ENCODE results near the gene TDRD12. TPM values are rescaled to one million over a fixed set of nuclear protein-coding genes. Genes with fewer than 3 reads are reported as not detected.

Gene TDRD12
- total and polyA plus RNA-seq, 4 donors: under 0.01 to 0.23 (median 0.02) TPM; not detected in 1

GRCh38 chr19:32823747-32824102, 104.2 kb downstream of the TDRD12 start:
- H3K9ac ChIP-seq (ENCODE audit: low read depth in 1 of 2, low read length in 2 of 2): no peak overlapping the region
- no peaks in the 10 kb centered on the region for H3K9me3 ChIP-seq (ENCODE audit: control insufficient read depth in 4 of 4, low read length in 3 of 4)
- H3K27ac ChIP-seq (ENCODE audit: low read depth in 1 of 2, low read length in 2 of 2): no peak overlapping the region
- no peaks in the 10 kb centered on the region for H3K4me1 ChIP-seq (ENCODE audit: control insufficient read depth in 4 of 4, insufficient read depth in 4 of 4, low read length in 3 of 4)
- peaks cover 0 to 12% (median 9%) of the 10 kb centered on the region in 4 donors for H3K36me3 ChIP-seq (ENCODE audit: control insufficient read depth in 4 of 4, insufficient read depth in 3 of 4, low read depth in 1 of 4, low read length in 3 of 4)
- H3K27me3 ChIP-seq (ENCODE audit: control insufficient read depth in 4 of 4, insufficient read depth in 4 of 4, low read length in 3 of 4): no peaks in the 10 kb centered on the region
- no peak for TF ChIP-seq EGR1 (IDR thresholded peaks at IDR 0.05; ENCODE audit: low read depth in 2 of 2)
- no peak for TF ChIP-seq FOXA1 (IDR thresholded peaks at IDR 0.05)
- no peak for TF ChIP-seq TAF1 (conservative IDR thresholded peaks at IDR 0.05)
- TF ChIP-seq, protein P1, sequence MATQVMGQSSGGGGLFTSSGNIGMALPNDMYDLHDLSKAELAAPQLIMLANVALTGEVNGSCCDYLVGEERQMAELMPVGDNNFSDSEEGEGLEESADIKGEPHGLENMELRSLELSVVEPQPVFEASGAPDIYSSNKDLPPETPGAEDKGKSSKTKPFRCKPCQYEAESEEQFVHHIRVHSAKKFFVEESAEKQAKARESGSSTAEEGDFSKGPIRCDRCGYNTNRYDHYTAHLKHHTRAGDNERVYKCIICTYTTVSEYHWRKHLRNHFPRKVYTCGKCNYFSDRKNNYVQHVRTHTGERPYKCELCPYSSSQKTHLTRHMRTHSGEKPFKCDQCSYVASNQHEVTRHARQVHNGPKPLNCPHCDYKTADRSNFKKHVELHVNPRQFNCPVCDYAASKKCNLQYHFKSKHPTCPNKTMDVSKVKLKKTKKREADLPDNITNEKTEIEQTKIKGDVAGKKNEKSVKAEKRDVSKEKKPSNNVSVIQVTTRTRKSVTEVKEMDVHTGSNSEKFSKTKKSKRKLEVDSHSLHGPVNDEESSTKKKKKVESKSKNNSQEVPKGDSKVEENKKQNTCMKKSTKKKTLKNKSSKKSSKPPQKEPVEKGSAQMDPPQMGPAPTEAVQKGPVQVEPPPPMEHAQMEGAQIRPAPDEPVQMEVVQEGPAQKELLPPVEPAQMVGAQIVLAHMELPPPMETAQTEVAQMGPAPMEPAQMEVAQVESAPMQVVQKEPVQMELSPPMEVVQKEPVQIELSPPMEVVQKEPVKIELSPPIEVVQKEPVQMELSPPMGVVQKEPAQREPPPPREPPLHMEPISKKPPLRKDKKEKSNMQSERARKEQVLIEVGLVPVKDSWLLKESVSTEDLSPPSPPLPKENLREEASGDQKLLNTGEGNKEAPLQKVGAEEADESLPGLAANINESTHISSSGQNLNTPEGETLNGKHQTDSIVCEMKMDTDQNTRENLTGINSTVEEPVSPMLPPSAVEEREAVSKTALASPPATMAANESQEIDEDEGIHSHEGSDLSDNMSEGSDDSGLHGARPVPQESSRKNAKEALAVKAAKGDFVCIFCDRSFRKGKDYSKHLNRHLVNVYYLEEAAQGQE (IDR thresholded peaks at IDR 0.05): no peak
- no peak for TF ChIP-seq JUND (IDR thresholded peaks at IDR 0.05)
- no peak for TF ChIP-seq RAD21 (IDR thresholded peaks at IDR 0.05)
- no peak for TF ChIP-seq ATF3 (IDR thresholded peaks at IDR 0.05)
- no peak for TF ChIP-seq SP1 (IDR thresholded peaks at IDR 0.05)
- TF ChIP-seq HNF4A (conservative IDR thresholded peaks at IDR 0.05): no peak
- no peak for TF ChIP-seq FOXA2 (IDR thresholded peaks at IDR 0.05)
- no peak for TF ChIP-seq NR2F2 (IDR thresholded peaks at IDR 0.05)
- no peak for TF ChIP-seq RXRA (IDR thresholded peaks at IDR 0.05)
- WGBS: 84% methylated on average over 7 of the region's 7 CpGs
- H3K4me3 ChIP-seq (ENCODE audit: low read depth in 1 of 3, low read length in 3 of 3): no peak overlapping the region
- no peak for DNase-seq (ENCODE audit: low spot score)

- no peak overlapping the region for H3K27ac ChIP-seq (ENCODE audit: low read depth in 1 of 2, low read length in 2 of 2)
- TF ChIP-seq NR2F2 (IDR thresholded peaks at IDR 0.05) (peak; percentile 42), FOXA1 (IDR thresholded peaks at IDR 0.05) (no peak)
- peaks cover 0 to 17% (median 10%) of the 10 kb centered on the region in 4 donors for H3K36me3 ChIP-seq (ENCODE audit: control insufficient read depth in 4 of 4, insufficient read depth in 3 of 4, low read depth in 1 of 4, low read length in 3 of 4)
- WGBS: 54% methylated on average over 20 of the region's 20 CpGs
- no peak for DNase-seq (ENCODE audit: low spot score)
- H3K4me3 ChIP-seq (ENCODE audit: low read depth in 1 of 3, low read length in 3 of 3): no peak overlapping the region
- H3K27me3 ChIP-seq (ENCODE audit: control insufficient read depth in 4 of 4, insufficient read depth in 4 of 4, low read length in 3 of 4): no peaks in the 10 kb centered on the region
- H3K9ac ChIP-seq (ENCODE audit: low read depth in 1 of 2, low read length in 2 of 2): no peak overlapping the region
- no peaks in the 10 kb centered on the region for H3K4me1 ChIP-seq (ENCODE audit: control insufficient read depth in 4 of 4, insufficient read depth in 4 of 4, low read length in 3 of 4)
- H3K9me3 ChIP-seq (ENCODE audit: control insufficient read depth in 4 of 4, low read length in 3 of 4): no peaks in the 10 kb centered on the region
These were observed 104.7 kb downstream of the TDRD12 start for GRCh38 chr19:32824191-32824751.

- Histone ChIP-seq H3K27me3 (ENCODE audit: control insufficient read depth in 4 of 4, insufficient read depth in 4 of 4, low read length in 3 of 4) (no peaks in the 10 kb centered on the region), H3K9ac (ENCODE audit: low read depth in 1 of 2, low read length in 2 of 2) (no peak overlapping the region), H3K4me1 (ENCODE audit: control insufficient read depth in 4 of 4, insufficient read depth in 4 of 4, low read length in 3 of 4) (no peaks in the 10 kb centered on the region), H3K9me3 (ENCODE audit: control insufficient read depth in 4 of 4, low read length in 3 of 4) (no peaks in the 10 kb centered on the region), H3K4me3 (ENCODE audit: low read depth in 1 of 3, low read length in 3 of 3) (no peak overlapping the region), H3K27ac (ENCODE audit: low read depth in 1 of 2, low read length in 2 of 2) (no peak overlapping the region), H3K36me3 (ENCODE audit: control insufficient read depth in 4 of 4, insufficient read depth in 3 of 4, low read depth in 1 of 4, low read length in 3 of 4) (peaks cover 0 to 21% (median 15%) of the 10 kb centered on the region in 4 donors)
- no peak for DNase-seq (ENCODE audit: low spot score)
- WGBS: 67% methylated on average over 21 of the region's 21 CpGs
- TF ChIP-seq FOXA2 (IDR thresholded peaks at IDR 0.05) (no peak), ZBTB33 (IDR thresholded peaks at IDR 0.05) (no peak), FOXA1 (IDR thresholded peaks at IDR 0.05) (no peak), TAF1 (conservative IDR thresholded peaks at IDR 0.05) (no peak), ATF3 (IDR thresholded peaks at IDR 0.05) (no peak), YY1 (IDR thresholded peaks at IDR 0.05) (no peak), SP1 (IDR thresholded peaks at IDR 0.05) (no peak), RXRA (IDR thresholded peaks at IDR 0.05) (peak in 1 of 2 donors; percentile 9), RAD21 (IDR thresholded peaks at IDR 0.05) (no peak), HNF4G (IDR thresholded peaks at IDR 0.05) (no peak), GABPA (IDR thresholded peaks at IDR 0.05 in 1 of 2, conservative IDR thresholded peaks at IDR 0.05 in 1 of 2) (no peak), HNF4A (conservative IDR thresholded peaks at IDR 0.05) (no peak)
- TF ChIP-seq, protein P1 (IDR thresholded peaks at IDR 0.05): no peak
These were observed 105.5 kb downstream of the TDRD12 start for GRCh38 chr19:32824916-32825608.

Measured in liver (tissue), 9 donors.